GM12891 (cell line): ENCODE data around the gene SLC30A2.

Experiments
- POLR2A ChIP-seq: IDR thresholded peaks from 2 replicates; pipeline ENCODE4 v1.6.1; 2011; ENCODE audit warnings: low read depth, low read length, control low read depth
- POLR2AphosphoS5 ChIP-seq: IDR thresholded peaks from 2 replicates; pipeline ENCODE4 v1.6.1; 2011; ENCODE audit warnings: low read depth, low read length, control low read depth
- SPI1 ChIP-seq: IDR thresholded peaks from 2 replicates; pipeline ENCODE4 v1.6.1; 2011; ENCODE audit warnings: low read depth, low read length, control low read depth
- TAF1 ChIP-seq: IDR thresholded peaks from 2 replicates; pipeline ENCODE4 v1.6.1; 2011; ENCODE audit warnings: low read depth, low read length, control low read depth

- TF ChIP-seq POLR2A (no peak), SPI1 (no peak), TAF1 (no peak), POLR2AphosphoS5 (no peak)
These were observed 22.9 kb downstream of the SLC30A2 start for GRCh38 chr1:26023009-26023408.
